Osteoblast (primary cell): Measurements from ENCODE around the gene OVOL2. TPM values are rescaled to one million over a fixed set of nuclear protein-coding genes. Genes with fewer than 3 reads are reported as not detected.

Source experiments
- DNase-seq: peaks from one replicate; pipeline ENCODE4 v3.0.0; 2011; ENCODE audit warnings: low spot score, mixed read lengths; ENCODE audit not compliant: insufficient read length; ENCODE audit errors: missing footprints
- H2AFZ ChIP-seq: 2 replicates; pipeline ENCODE4 v1.6.0; 2011; ENCODE audit warnings: mild to moderate bottlenecking, low read length
- H3K27ac ChIP-seq: 2 replicates; pipeline ENCODE4 v1.5.1; 2011; ENCODE audit warnings: mild to moderate bottlenecking, low read depth, low read length, moderate library complexity
- H3K27me3 ChIP-seq: 2 replicates; pipeline ENCODE4 v1.6.0; 2012; ENCODE audit warnings: mild to moderate bottlenecking, control low read depth, inconsistent platforms, low read length, moderate library complexity; ENCODE audit not compliant: insufficient read depth
- H3K36me3 ChIP-seq: 2 replicates; pipeline ENCODE4 v1.5.1; 2011; ENCODE audit warnings: mild to moderate bottlenecking, low read length, control low read depth, moderate library complexity; ENCODE audit not compliant: insufficient read depth
- H3K4me1 ChIP-seq: 2 replicates; pipeline ENCODE4 v1.5.1; 2011; ENCODE audit warnings: mild to moderate bottlenecking, low read length, control low read depth, moderate library complexity; ENCODE audit not compliant: insufficient read depth
- H3K4me2 ChIP-seq: 2 replicates; pipeline ENCODE4 v1.6.0; 2011; ENCODE audit warnings: mild to moderate bottlenecking, low read length; ENCODE audit not compliant: insufficient read depth
- H3K4me3 ChIP-seq: fragments of 200-600 bp; sonication (generic); 3 replicates; pipeline ENCODE4 v1.5.1; 2012; ENCODE audit warnings: mild to moderate bottlenecking, low read length, inconsistent platforms; ENCODE audit not compliant: insufficient read depth
- H3K79me2 ChIP-seq: 2 replicates; pipeline ENCODE4 v1.6.0; 2012; ENCODE audit warnings: mild to moderate bottlenecking, low read length, control low read depth, inconsistent platforms; ENCODE audit not compliant: insufficient read depth
- H3K9me3 ChIP-seq: 2 replicates; pipeline ENCODE4 v1.5.1; 2011; ENCODE audit warnings: low read depth, low read length, control low read depth
- H4K20me1 ChIP-seq: 2 replicates; pipeline ENCODE4 v1.6.0; 2012; ENCODE audit warnings: mild to moderate bottlenecking, low read length, control low read depth; ENCODE audit not compliant: insufficient read depth
- small RNA-seq: library from RNA; depleted of rRNA; stranded (forward); fragments of <200 nt; gene quantifications from one replicate; pipeline ENCODE3, GENCODE V24; 2012
- total RNA-seq: library from RNA; depleted of rRNA; stranded (reverse); fragments of >200 nt; gene quantifications from 2 replicates; pipeline ENCODE4 v1.2.3, GENCODE V29; 2012
- TF ChIP-seq, protein P1 (sequence below): IDR thresholded peaks from 2 replicates; pipeline ENCODE4 v1.5.1; 2011; ENCODE audit warnings: mild to moderate bottlenecking, low read depth, low read length, moderate library complexity; ENCODE audit errors: extremely low read depth

The OVOL2 gene
- total RNA-seq, 1 donor = not detected

DNA sequence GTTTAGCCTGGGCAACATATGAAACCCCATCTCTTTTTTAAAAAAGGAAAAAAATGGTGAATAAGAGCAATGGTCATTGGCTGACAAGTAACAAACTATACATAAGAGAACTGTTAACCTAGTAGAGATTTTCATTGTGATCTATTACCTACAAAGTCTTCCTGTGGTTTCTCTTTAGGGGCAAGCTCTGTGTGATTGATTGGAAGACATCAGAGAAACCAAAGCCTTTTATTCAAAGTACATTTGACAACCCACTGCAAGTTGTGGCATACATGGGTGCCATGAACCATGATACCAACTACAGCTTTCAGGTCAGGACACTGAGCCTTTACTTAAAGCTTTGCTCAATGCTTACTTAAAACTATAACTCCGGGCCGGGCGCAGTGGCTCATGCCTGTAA lies 69.7 kb downstream of the OVOL2 start:
- TF ChIP-seq, protein P1, sequence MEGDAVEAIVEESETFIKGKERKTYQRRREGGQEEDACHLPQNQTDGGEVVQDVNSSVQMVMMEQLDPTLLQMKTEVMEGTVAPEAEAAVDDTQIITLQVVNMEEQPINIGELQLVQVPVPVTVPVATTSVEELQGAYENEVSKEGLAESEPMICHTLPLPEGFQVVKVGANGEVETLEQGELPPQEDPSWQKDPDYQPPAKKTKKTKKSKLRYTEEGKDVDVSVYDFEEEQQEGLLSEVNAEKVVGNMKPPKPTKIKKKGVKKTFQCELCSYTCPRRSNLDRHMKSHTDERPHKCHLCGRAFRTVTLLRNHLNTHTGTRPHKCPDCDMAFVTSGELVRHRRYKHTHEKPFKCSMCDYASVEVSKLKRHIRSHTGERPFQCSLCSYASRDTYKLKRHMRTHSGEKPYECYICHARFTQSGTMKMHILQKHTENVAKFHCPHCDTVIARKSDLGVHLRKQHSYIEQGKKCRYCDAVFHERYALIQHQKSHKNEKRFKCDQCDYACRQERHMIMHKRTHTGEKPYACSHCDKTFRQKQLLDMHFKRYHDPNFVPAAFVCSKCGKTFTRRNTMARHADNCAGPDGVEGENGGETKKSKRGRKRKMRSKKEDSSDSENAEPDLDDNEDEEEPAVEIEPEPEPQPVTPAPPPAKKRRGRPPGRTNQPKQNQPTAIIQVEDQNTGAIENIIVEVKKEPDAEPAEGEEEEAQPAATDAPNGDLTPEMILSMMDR = no peak
- H3K79me2 ChIP-seq = peaks cover 9% of the 10 kb centered on the region
- H2AFZ ChIP-seq = no peak overlapping the region
- H3K27me3 ChIP-seq = no peaks in the 10 kb centered on the region
- H3K9me3 ChIP-seq = no peaks in the 10 kb centered on the region
- H4K20me1 ChIP-seq = no peaks in the 10 kb centered on the region
- H3K27ac ChIP-seq = no peak overlapping the region
- DNase-seq = no peak
- H3K4me3 ChIP-seq = no peak overlapping the region
- H3K36me3 ChIP-seq = peaks cover 9% of the 10 kb centered on the region
- H3K4me1 ChIP-seq = peaks cover 5% of the 10 kb centered on the region
- H3K4me2 ChIP-seq = no peak overlapping the region

DNA sequence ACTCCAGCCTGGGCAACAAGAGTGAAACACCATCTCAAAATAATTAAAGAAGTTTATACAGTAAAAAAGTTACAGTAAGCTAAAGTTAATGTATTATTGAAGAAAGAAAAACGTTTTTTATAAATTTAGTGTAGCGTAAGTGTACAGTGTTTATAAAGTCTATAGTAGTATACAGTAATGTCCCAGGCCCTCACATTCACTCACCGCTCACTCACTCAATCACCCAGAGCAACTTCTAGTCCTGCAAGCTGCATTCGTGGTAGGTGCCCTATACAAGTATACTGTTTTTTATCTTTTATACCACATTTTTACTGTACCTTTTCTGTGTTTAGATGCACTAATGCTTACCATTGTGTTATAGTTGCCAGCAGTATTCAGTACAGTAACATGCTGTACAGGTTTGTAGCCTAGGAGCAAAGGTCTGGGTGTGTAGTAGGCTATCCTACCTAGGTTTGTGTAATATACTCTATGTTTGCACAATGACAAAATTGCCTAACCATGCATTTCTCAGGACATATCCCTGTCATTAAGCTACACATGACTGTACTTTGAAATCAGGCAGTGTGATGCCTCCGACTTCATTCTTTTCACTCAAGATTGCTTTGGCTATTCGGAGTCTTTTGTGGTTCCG lies 72.2 kb downstream of the OVOL2 start:
- Histone ChIP-seq H3K36me3 (peaks cover 10% of the 10 kb centered on the region), H3K79me2 (peaks cover 11% of the 10 kb centered on the region), H3K4me3 (no peak overlapping the region), H3K9me3 (no peaks in the 10 kb centered on the region), H3K4me1 (no peaks in the 10 kb centered on the region), H3K4me2 (no peak overlapping the region), H4K20me1 (no peaks in the 10 kb centered on the region), H3K27me3 (no peaks in the 10 kb centered on the region), H3K27ac (no peak overlapping the region), H2AFZ (no peak overlapping the region)
- TF ChIP-seq, protein P1 = no peak
- no peak for DNase-seq

DNA sequence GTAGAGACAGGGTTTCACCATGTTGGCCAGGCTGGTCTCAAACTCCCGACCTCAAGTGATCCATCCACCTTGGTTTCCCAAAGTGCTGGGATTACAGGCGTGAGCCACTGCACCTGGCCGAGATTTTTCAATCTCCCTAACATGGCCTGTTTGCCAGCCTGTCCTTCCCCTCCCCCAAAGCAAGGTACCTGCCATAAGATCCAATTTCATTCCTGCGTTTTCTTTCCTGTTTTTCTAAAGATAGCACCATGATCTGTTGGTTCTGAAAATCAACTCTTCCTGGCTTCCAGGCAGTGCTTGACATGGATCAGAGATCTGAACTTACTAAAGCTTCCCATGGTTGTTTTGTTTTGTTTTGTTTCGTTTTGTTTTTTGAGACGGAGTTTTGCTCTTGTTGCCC lies 81.4 kb downstream of the OVOL2 start:
- Histone ChIP-seq H3K4me2 (no peak overlapping the region), H3K27me3 (no peaks in the 10 kb centered on the region), H3K79me2 (peaks cover 41% of the 10 kb centered on the region), H3K4me3 (no peak overlapping the region), H4K20me1 (no peaks in the 10 kb centered on the region), H2AFZ (no peak overlapping the region), H3K9me3 (no peaks in the 10 kb centered on the region), H3K27ac (no peak overlapping the region), H3K36me3 (peaks cover 4% of the 10 kb centered on the region), H3K4me1 (peaks cover 16% of the 10 kb centered on the region)
- TF ChIP-seq, protein P1 = no peak
- no peak for DNase-seq

Small RNAs within 50 kb of the gene (small RNA-seq; reads per million reads assigned to genes)
- not detected for gene RNU7-137P

Other genes with a start within 250 kb of the OVOL2 start
- gene SNX5, start 89.1 kb downstream of the OVOL2 start, total RNA-seq = 89.9 and 93.7 TPM in 2 replicates
- gene MGME1, start 88.9 kb downstream of the OVOL2 start, total RNA-seq = 8.3 and 13.6 TPM in 2 replicates
- 17.4 and 20.6 TPM in 2 replicates for gene KAT14, start 79.9 kb upstream of the OVOL2 start, total RNA-seq
- gene PET117, start 79.9 kb upstream of the OVOL2 start, total RNA-seq = 12.1 and 13.4 TPM in 2 replicates
- 18.0 and 19.5 TPM in 2 replicates for gene ZNF133, start 230.6 kb upstream of the OVOL2 start, total RNA-seq